IMR-90 (cell line): ENCODE measurements around the gene ARHGAP24. TPM values are rescaled to one million over a fixed set of nuclear protein-coding genes. Genes with fewer than 3 reads are reported as not detected.

Source experiments
- ATAC-seq: fragments of 200-7000 bp; cut with Tn5 transposase; 2 replicates; pipeline ENCODE4 v1.9.1; 2020; ENCODE audit warnings: low read depth, mild to moderate bottlenecking, moderate library complexity
- BruUV-seq: library from RNA; stranded (reverse); fragments of 400-500 nt; replicated peaks from 2 replicates; lab custom pipeline; 2021; lab: Mats Ljungman, UMichigan
- CTCF ChIA-PET: fragments of 300-600 bp; formaldehyde crosslinking; extraction: SDS; loops from one replicate; lab custom pipeline; 2021; ENCODE audit warnings: antibody characterized with exemption; lab: Yijun Ruan, JAX
- POLR2A ChIA-PET: fragments of 300-600 bp; sonication (Branson Sonifier 250); formaldehyde crosslinking; loops from one replicate; lab custom pipeline; 2022; ENCODE audit warnings: antibody characterized with exemption; ENCODE audit not compliant: unreplicated experiment; lab: Charles Lee
- DNase-seq: peaks from one replicate; pipeline ENCODE4 v3.0.0; 2013
- H2AFZ ChIP-seq: replicated peaks from 2 replicates; pipeline ENCODE3; 2013; ENCODE audit warnings: low read length, mild to moderate bottlenecking; ENCODE audit not compliant: poor library complexity
- H2AK5ac ChIP-seq: 2 replicates; pipeline ENCODE4 v1.6.1; 2013; ENCODE audit warnings: low read depth, low read length, inconsistent platforms
- H2AK9ac ChIP-seq: replicated peaks from 2 replicates; pipeline ENCODE3; 2013; ENCODE audit warnings: mild to moderate bottlenecking, low read depth, low read length, moderate library complexity; ENCODE audit not compliant: poor library complexity
- H2BK120ac ChIP-seq: 2 replicates; pipeline ENCODE4 v1.6.1; 2013; ENCODE audit warnings: low read depth, low read length, inconsistent platforms
- H2BK15ac ChIP-seq: 3 replicates; pipeline ENCODE4 v1.6.1; 2013; ENCODE audit warnings: low read depth, low read length, inconsistent platforms
- H2BK20ac ChIP-seq: 2 replicates; pipeline ENCODE4 v1.6.1; 2013; ENCODE audit warnings: low read depth, mild to moderate bottlenecking, inconsistent platforms, low read length, moderate library complexity
- H2BK5ac ChIP-seq: 2 replicates; pipeline ENCODE4 v1.6.1; 2013; ENCODE audit warnings: mild to moderate bottlenecking, low read depth, low read length, inconsistent platforms; ENCODE audit not compliant: poor library complexity, severe bottlenecking
- H3K14ac ChIP-seq: replicated peaks from 2 replicates; pipeline ENCODE4 v1.6.1; 2013; ENCODE audit warnings: low read depth, low read length, inconsistent platforms
- H3K18ac ChIP-seq: 2 replicates; pipeline ENCODE4 v1.6.1; 2013; ENCODE audit warnings: low read depth, low read length, control low read depth
- H3K23ac ChIP-seq: 2 replicates; pipeline ENCODE4 v1.6.1; 2013; ENCODE audit warnings: low read depth, low read length, inconsistent platforms
- H3K27ac ChIP-seq: 2 replicates; pipeline ENCODE4 v1.5.1; 2013; ENCODE audit warnings: mild to moderate bottlenecking, control low read depth, low read length; ENCODE audit not compliant: insufficient read depth
- H3K27me3 ChIP-seq: 2 replicates; pipeline ENCODE4 v1.6.1; 2013; ENCODE audit warnings: low read length; ENCODE audit not compliant: control insufficient read depth, insufficient read depth
- H3K36me3 ChIP-seq: 2 replicates; pipeline ENCODE4 v1.6.1; 2013; ENCODE audit warnings: low read length, mixed read lengths; ENCODE audit not compliant: control insufficient read depth, insufficient read depth
- H3K4ac ChIP-seq: 2 replicates; pipeline ENCODE4 v1.6.1; 2013; ENCODE audit warnings: low read depth, low read length, inconsistent platforms
- H3K4me1 ChIP-seq: 2 replicates; pipeline ENCODE4 v1.6.1; 2013; ENCODE audit warnings: low read length, mixed read lengths; ENCODE audit not compliant: control insufficient read depth, insufficient read depth
- H3K4me2 ChIP-seq: 2 replicates; pipeline ENCODE4 v1.6.1; 2013; ENCODE audit warnings: low read depth, mild to moderate bottlenecking, control low read depth, low read length, moderate library complexity
- H3K4me3 ChIP-seq: 2 replicates; pipeline ENCODE4 v1.5.1; 2013; ENCODE audit warnings: low read depth, mild to moderate bottlenecking, control low read depth, low read length, moderate library complexity; ENCODE audit not compliant: insufficient read depth
- H3K56ac ChIP-seq: 2 replicates; pipeline ENCODE4 v1.6.1; 2013; ENCODE audit warnings: low read length, inconsistent platforms; ENCODE audit not compliant: insufficient read depth; ENCODE audit errors: extremely low read depth
- H3K79me1 ChIP-seq, 2 experiments: 2 replicates each; pipeline ENCODE4 v1.6.1; 2013; ENCODE audit warnings: low read length in 2 of 2, inconsistent platforms in 1 of 2, low read depth in 1 of 2
- H3K9ac ChIP-seq: 2 replicates; pipeline ENCODE4 v1.6.1; 2013; ENCODE audit warnings: low read depth, low read length, control low read depth
- H3K9me1 ChIP-seq: 2 replicates; pipeline ENCODE4 v1.6.1; 2013; ENCODE audit warnings: low read length, inconsistent platforms; ENCODE audit not compliant: insufficient read depth
- H3K9me3 ChIP-seq: 2 replicates; pipeline ENCODE4 v1.6.1; 2013; ENCODE audit warnings: low read length; ENCODE audit not compliant: control insufficient read depth, insufficient read depth
- H4K20me1 ChIP-seq: 2 replicates; pipeline ENCODE4 v1.6.1; 2013; ENCODE audit warnings: low read length, inconsistent platforms; ENCODE audit not compliant: insufficient read depth
- H4K5ac ChIP-seq: 2 replicates; pipeline ENCODE4 v1.6.1; 2013; ENCODE audit warnings: mild to moderate bottlenecking, low read depth, low read length, control low read depth
- H4K8ac ChIP-seq, 2 experiments: 2 replicates each; pipeline ENCODE4 v1.6.1; 2013; ENCODE audit warnings: low read depth in 2 of 2, low read length in 2 of 2, control low read depth in 1 of 2, inconsistent platforms in 1 of 2
- H4K91ac ChIP-seq: 2 replicates; pipeline ENCODE4 v1.6.1; 2013; ENCODE audit warnings: low read depth, low read length, inconsistent platforms; ENCODE audit not compliant: insufficient read depth
- BHLHE40 ChIP-seq: fragments of 150-350 bp; IDR thresholded peaks from 2 replicates; pipeline ENCODE4 v1.6.1; 2016; ENCODE audit warnings: mild to moderate bottlenecking, low read depth, low read length
- CTCF ChIP-seq: conservative IDR thresholded peaks from 2 replicates; pipeline ENCODE4 v1.5.1; 2012; ENCODE audit warnings: mild to moderate bottlenecking, low read depth, low read length, improper control_type of control experiment
- FOS ChIP-seq: fragments of 150-350 bp; IDR thresholded peaks from 2 replicates; pipeline ENCODE4 v1.6.1; 2016; ENCODE audit warnings: low read depth, low read length
- MAFK ChIP-seq: IDR thresholded peaks from 2 replicates; pipeline ENCODE4 v1.6.1; 2012; ENCODE audit warnings: low read depth, low read length, improper control_type of control experiment
- MAZ ChIP-seq: IDR thresholded peaks from 2 replicates; pipeline ENCODE4 v1.6.1; 2012; ENCODE audit warnings: low read depth, mild to moderate bottlenecking, low read length, improper control_type of control experiment, moderate library complexity, borderline replicate concordance
- MXI1 ChIP-seq: IDR thresholded peaks from 2 replicates; pipeline ENCODE4 v1.6.1; 2012; ENCODE audit warnings: low read depth, mild to moderate bottlenecking, low read length, moderate library complexity, borderline replicate concordance
- NFE2L2 ChIP-seq: fragments of 150-350 bp; IDR thresholded peaks from 2 replicates; pipeline ENCODE4 v1.6.1; 2016; ENCODE audit warnings: low read depth, mild to moderate bottlenecking, low read length
- RCOR1 ChIP-seq: IDR thresholded peaks from 2 replicates; pipeline ENCODE4 v1.6.1; 2012; ENCODE audit warnings: mild to moderate bottlenecking, low read length, improper control_type of control experiment; ENCODE audit not compliant: insufficient replicate concordance
- SMC3 ChIP-seq: fragments of 150-350 bp; IDR thresholded peaks from 2 replicates; pipeline ENCODE4 v1.6.1; 2016; ENCODE audit warnings: low read depth, mild to moderate bottlenecking, antibody characterized with exemption, low read length, moderate library complexity
- USF2 ChIP-seq: fragments of 150-350 bp; IDR thresholded peaks from 2 replicates; pipeline ENCODE4 v1.6.1; 2017; ENCODE audit warnings: mild to moderate bottlenecking, antibody characterized with exemption, low read length, low read depth
- WGBS, 2 experiments: methylation state at CpG; one replicate each; pipeline versions ENCODE4 v1.1.5 to v1.1.7; 2013; ENCODE audit warnings: missing lambda C conversion rate in 2 of 2; ENCODE audit not compliant: insufficient read length in 1 of 2; ENCODE audit errors: extremely low coverage in 2 of 2; 5-methylcytosine and 5-hydroxymethylcytosine counted together
- dilution Hi-C: fragments of 300-500 bp; cut with HindIII; formaldehyde crosslinking; loops from one replicate; pipeline ENCODE4 v1.14.3; 2018; ENCODE audit warnings: low sequenced_read_pairs; ENCODE audit not compliant: unreplicated experiment
- in situ Hi-C: fragments of 300-500 bp; cut with MboI; formaldehyde crosslinking; loops from 3 replicates; pipeline ENCODE4 v1.14.3; 2019; ENCODE audit warnings: low sequenced_read_pairs, inconsistent platforms, mixed read lengths
- intact Hi-C: fragments of 100-400 bp; cut with micrococcal nuclease; formaldehyde crosslinking; loops from 2 replicates; pipeline ENCODE4 v1.10.0; 2022
- polyA plus RNA-seq, 3 experiments: library from polyadenylated mRNA; depleted of rRNA; stranded (reverse); fragments of >200 nt; gene quantifications; 2 replicates each; pipeline ENCODE4 v1.2.3, GENCODE V29; 2012; ENCODE audit warnings: low replicate concordance in 1 of 3
- total RNA-seq: library from RNA; depleted of rRNA; stranded (reverse); fragments of >200 nt; gene quantifications from 2 replicates; pipeline ENCODE4 v1.2.3, GENCODE V29; 2012

ARHGAP24 gene
- total and polyA plus RNA-seq, 2 of the 4 experiments (the other 2 are of a cell fraction), result 11.9 to 24.0 TPM

GRCh38 chr4:85577307-85577706 is 102.4 kb downstream of the ARHGAP24 start:
- WGBS, 2 experiments, result no CpG with 5 or more reads among the region's 4 CpGs
- Histone ChIP-seq H2AK9ac (no peak overlapping the region), H2AFZ (no peak overlapping the region), H2BK5ac (no peak overlapping the region), H2BK20ac (no peak overlapping the region), H3K4me3 (no peak overlapping the region), H3K9ac (no peak overlapping the region), H3K27me3 (no peaks in the 10 kb centered on the region), H3K36me3 (no peaks in the 10 kb centered on the region), H3K23ac (no peak overlapping the region), H4K20me1 (no peaks in the 10 kb centered on the region), H2BK120ac (no peak overlapping the region), H3K9me1 (no peaks in the 10 kb centered on the region), H3K27ac (no peak overlapping the region), H4K8ac (no peak overlapping the region), H2AK5ac (no peak overlapping the region), H3K14ac (no peak overlapping the region), H3K18ac (no peak overlapping the region), H3K79me1 (no peaks in the 10 kb centered on the region), H3K4ac (no peak overlapping the region), H4K91ac (no peak overlapping the region), H3K9me3 (no peaks in the 10 kb centered on the region), H3K56ac (no peak overlapping the region), H2BK15ac (no peak overlapping the region), H3K4me1 (no peaks in the 10 kb centered on the region), H4K5ac (no peak overlapping the region), H3K4me2 (no peak overlapping the region)
- DNase-seq, result no peak
- no peak for TF ChIP-seq SMC3
- TF ChIP-seq BHLHE40, result no peak
- no peak for TF ChIP-seq CTCF
- TF ChIP-seq FOS, result no peak
- no peak for TF ChIP-seq MXI1
- no peak for TF ChIP-seq MAFK
- TF ChIP-seq MAZ, result no peak
- TF ChIP-seq NFE2L2, result no peak
- TF ChIP-seq RCOR1, result no peak
- no peak for TF ChIP-seq USF2
- ATAC-seq, result no peak
- intact Hi-C loops, result no loop called here
- ChIA-PET POLR2A (no interaction called here), CTCF (interaction anchor here (0.7 kb wide), 1 partner anchor 138 kb away, joined by 4 read pairs; no protein-coding TSS in a partner anchor)
- BruUV-seq, result no TSS peak
- dilution Hi-C loops, result no loop called here
- in situ Hi-C loops, result no loop called here
